Measurements from ENCODE around the gene TMEM208. TPM values are rescaled to one million over a fixed set of nuclear protein-coding genes. Genes with fewer than 3 reads are reported as not detected.

The TMEM208 gene
- total RNA-seq, 6 experiments from 2014 or later, result 50.9 to 67.8 (median 58.4) TPM

DNA sequence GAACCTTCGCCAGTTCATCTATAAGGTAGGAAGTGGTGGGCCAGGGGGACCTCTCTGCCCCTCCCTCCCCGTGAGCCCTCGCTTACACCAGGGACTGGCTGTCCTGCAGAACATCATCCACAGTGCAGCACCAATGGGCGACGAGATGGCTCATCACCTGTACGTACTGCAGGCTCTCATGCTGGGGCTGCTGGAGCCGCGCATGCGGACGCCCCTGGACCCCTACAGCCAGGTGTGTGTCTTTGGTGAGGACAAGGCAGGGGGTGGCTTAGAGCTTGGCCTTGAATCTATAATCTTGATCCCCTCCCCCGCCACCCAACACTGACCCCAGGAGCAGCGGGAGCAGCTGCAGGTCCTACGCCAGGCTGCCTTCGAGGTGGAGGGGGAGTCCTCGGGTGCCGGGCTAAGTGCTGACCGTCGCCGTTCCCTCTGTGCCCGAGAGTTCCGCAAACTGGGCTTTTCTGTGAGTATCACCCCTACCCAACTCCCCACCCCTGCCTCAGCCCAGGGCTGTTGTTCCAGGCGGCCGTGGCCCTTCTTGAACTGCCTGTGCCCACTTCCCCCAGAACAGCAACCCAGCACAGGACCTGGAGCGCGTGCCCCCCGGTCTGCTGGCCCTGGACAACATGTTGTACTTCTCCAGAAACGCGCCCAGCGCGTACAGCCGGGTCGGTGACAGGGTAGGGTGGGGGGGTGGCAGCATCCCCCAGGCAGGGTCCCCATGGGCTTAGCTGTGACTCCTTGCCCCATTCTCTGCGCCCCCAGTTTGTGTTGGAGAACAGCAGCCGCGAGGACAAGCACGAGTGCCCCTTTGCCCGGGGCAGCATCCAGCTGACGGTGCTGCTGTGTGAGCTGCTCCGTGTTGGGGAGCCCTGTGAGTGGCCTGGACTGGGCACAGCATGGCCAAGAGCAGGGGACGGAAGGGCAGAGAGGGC lies 25.3 kb upstream of the TMEM208 start:
- Mint-ChIP-seq H3K27ac (no peak overlapping the region), H3K9me3 (no peaks in the 10 kb centered on the region), H3K4me3 (no peak overlapping the region), H3K4me1 (ENCODE audit: low read depth) (peaks cover 11% of the 10 kb centered on the region), H3K27me3 (ENCODE audit: insufficient read depth) (peaks cover 8% of the 10 kb centered on the region), H3K36me3 (ENCODE audit: low read depth) (peaks cover 12% of the 10 kb centered on the region; the same call in 1 of the 2 replicates)
- TF ChIP-seq, protein P1, sequence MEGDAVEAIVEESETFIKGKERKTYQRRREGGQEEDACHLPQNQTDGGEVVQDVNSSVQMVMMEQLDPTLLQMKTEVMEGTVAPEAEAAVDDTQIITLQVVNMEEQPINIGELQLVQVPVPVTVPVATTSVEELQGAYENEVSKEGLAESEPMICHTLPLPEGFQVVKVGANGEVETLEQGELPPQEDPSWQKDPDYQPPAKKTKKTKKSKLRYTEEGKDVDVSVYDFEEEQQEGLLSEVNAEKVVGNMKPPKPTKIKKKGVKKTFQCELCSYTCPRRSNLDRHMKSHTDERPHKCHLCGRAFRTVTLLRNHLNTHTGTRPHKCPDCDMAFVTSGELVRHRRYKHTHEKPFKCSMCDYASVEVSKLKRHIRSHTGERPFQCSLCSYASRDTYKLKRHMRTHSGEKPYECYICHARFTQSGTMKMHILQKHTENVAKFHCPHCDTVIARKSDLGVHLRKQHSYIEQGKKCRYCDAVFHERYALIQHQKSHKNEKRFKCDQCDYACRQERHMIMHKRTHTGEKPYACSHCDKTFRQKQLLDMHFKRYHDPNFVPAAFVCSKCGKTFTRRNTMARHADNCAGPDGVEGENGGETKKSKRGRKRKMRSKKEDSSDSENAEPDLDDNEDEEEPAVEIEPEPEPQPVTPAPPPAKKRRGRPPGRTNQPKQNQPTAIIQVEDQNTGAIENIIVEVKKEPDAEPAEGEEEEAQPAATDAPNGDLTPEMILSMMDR (IDR thresholded peaks at IDR 0.05), result no peak
- no peak for DNase-seq

DNA sequence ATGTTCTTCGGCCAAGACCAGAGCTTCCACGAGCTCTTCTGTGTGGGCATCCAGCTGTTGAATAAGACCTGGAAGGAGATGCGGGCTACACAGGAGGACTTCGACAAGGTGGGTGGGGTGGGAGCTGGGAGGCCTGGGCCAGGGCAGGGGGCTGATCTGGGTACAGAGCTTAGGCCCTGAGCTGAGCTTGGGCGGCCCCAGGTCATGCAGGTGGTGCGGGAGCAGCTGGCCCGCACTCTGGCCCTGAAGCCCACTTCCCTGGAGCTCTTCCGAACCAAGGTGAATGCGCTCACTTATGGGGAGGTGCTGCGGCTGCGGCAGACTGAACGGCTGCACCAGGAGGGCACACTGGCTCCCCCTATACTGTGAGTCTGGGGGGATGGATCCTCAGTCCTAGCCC lies 24.5 kb upstream of the TMEM208 start:
- Mint-ChIP-seq H3K27me3 (ENCODE audit: insufficient read depth) (peaks cover 4% of the 10 kb centered on the region), H3K27ac (no peak overlapping the region), H3K4me3 (no peak overlapping the region), H3K36me3 (ENCODE audit: low read depth) (0 out of 2 replicates have a peak, but pooled peaks cover 8% of the 10 kb centered on the region), H3K9me3 (no peaks in the 10 kb centered on the region), H3K4me1 (ENCODE audit: low read depth) (peaks cover 15% of the 10 kb centered on the region)
- DNase-seq, result no peak
- TF ChIP-seq, protein P1 (IDR thresholded peaks at IDR 0.05), result no peak

DNA sequence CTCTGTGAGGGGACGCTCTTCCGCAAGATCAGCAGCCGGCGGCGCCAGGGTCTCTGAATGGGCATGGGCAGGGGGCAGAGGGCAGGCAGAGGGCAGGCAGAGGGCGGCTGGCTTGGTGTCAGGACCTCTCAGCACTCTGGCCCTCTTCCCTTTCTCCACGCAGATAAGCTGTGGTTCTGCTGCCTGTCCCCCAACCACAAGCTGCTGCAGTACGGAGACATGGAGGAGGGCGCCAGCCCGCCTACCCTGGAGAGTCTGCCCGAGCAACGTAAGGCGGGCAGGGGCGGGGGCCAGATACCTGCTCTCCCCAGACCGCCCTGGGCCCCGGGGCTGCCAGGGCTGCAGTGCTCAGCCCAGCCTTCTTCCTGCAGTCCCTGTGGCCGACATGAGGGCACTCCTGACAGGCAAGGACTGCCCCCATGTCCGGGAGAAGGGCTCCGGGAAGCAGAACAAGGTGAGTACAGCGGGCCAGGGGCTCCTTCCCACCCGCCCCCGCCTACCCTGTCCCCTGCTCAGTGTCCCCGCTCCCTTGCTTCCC lies 23.9 kb upstream of the TMEM208 start:
- Mint-ChIP-seq H3K36me3 (ENCODE audit: low read depth) (0 out of 2 replicates have a peak, but pooled peaks cover 8% of the 10 kb centered on the region), H3K27me3 (ENCODE audit: insufficient read depth) (peaks cover 4% of the 10 kb centered on the region), H3K4me1 (ENCODE audit: low read depth) (peaks cover 21% of the 10 kb centered on the region), H3K4me3 (no peak overlapping the region), H3K9me3 (no peaks in the 10 kb centered on the region), H3K27ac (no peak overlapping the region)
- TF ChIP-seq, protein P1 (IDR thresholded peaks at IDR 0.05), result no peak
- no peak for DNase-seq

DNA sequence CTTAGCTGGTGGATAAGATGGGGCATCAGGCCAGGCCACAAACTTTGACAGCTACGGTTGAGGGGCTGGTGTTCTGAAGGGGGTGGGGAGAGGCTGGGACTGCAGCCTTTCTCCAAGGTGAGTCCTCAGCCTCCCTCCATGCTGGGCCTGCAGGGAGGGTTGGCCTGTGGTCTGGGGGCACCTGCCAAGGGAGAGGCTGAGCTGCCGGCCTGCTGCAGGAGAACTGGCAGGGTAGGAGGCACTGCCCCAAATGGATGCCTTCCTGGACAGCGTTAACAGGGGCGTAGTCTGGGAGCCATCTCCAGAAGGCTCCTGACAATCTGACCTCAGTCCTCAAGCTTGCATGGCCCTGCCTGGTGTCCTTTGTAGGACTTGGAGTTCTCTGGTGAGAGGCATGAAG lies 22.9 kb upstream of the TMEM208 start:
- Mint-ChIP-seq H3K4me3 (no peak overlapping the region), H3K36me3 (ENCODE audit: low read depth) (0 out of 2 replicates have a peak, but pooled peaks cover 8% of the 10 kb centered on the region), H3K27ac (no peak overlapping the region), H3K4me1 (ENCODE audit: low read depth) (peaks cover 24% of the 10 kb centered on the region), H3K27me3 (ENCODE audit: insufficient read depth) (peaks cover 6% of the 10 kb centered on the region), H3K9me3 (no peaks in the 10 kb centered on the region)
- TF ChIP-seq, protein P1 (IDR thresholded peaks at IDR 0.05), result no peak
- DNase-seq, result no peak

DNA sequence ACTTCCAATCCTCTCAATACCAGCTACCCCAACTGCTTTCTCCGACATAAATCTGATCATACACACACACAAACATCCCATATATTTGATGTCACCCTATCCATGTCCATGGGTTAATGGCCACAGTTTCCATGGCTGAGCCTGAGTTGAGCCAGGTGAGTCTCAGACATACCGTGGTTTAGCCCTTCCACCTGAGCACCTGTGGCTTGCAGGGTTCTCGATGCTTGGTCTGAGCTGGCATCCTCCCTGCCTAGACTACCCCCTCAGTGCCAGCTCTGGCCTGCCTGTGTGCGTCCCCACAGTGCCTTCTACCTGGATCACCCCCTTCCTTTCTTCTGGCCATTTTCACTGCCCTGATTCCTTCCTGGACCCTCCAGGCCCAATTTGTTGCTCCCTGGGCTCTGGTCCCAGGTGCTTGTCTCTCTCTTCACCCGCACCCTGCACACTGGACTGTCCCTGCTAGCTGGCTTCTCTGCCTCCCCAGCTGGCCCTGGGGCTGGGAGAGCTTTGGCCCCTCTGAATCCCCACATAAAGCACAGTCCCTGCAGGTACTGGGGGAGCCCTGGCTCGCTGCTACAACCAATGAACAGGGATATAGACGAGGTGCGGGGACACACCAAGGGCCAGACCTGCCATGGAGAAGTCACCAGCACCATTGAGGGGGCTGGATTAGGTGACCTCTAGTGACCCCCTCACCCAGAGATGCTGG lies 20.6 kb upstream of the TMEM208 start:
- TF ChIP-seq, protein P1 (IDR thresholded peaks at IDR 0.05), result no peak
- DNase-seq, result no peak
- H3K27ac Mint-ChIP-seq, result peak overlapping the region; percentile 75
- H3K9me3 Mint-ChIP-seq, result no peaks in the 10 kb centered on the region
- peaks cover 24% of the 10 kb centered on the region for H3K4me1 Mint-ChIP-seq (ENCODE audit: low read depth)
- H3K4me3 Mint-ChIP-seq, result no peak overlapping the region
- peaks cover 4% of the 10 kb centered on the region for H3K27me3 Mint-ChIP-seq (ENCODE audit: insufficient read depth)
- no peaks in the 10 kb centered on the region for H3K36me3 Mint-ChIP-seq (ENCODE audit: low read depth)

Measured in HFFc6 (cell line).